ENCODE results near the gene TMX4.

- TF ChIP-seq POLR2AphosphoS5 (IDR thresholded peaks at IDR 0.05; ENCODE audit: low read depth, low read length), result no peak
- no peak for TF ChIP-seq RNF2 (IDR thresholded peaks at IDR 0.05; ENCODE audit: borderline replicate concordance, low read depth, low read length, missing control alignments, poor library complexity, severe bottlenecking)
- TF ChIP-seq POLR2A (IDR thresholded peaks at IDR 0.05; ENCODE audit: control extremely low read depth in 1 of 2, low read depth in 2 of 2, low read length in 2 of 2), result no peak
- no peak for TF ChIP-seq SIN3A (conservative IDR thresholded peaks at IDR 0.05 in 1 of 2, IDR thresholded peaks at IDR 0.05 in 1 of 2; ENCODE audit: low read depth in 1 of 2, low read length in 2 of 2)
- TF ChIP-seq CEBPB (IDR thresholded peaks at IDR 0.05; ENCODE audit: low read depth, low read length), result no peak
- TF ChIP-seq CTCF (IDR thresholded peaks at IDR 0.05; ENCODE audit: control extremely low read depth in 1 of 3, insufficient read depth in 1 of 3, low read depth in 1 of 3, low read length in 3 of 3), result no peak
- TF ChIP-seq BCL11A (IDR thresholded peaks at IDR 0.05; ENCODE audit: low read depth in 2 of 2, low read length in 2 of 2), result no peak
- no peak for TF ChIP-seq TAF1 (IDR thresholded peaks at IDR 0.05; ENCODE audit: low read depth, low read length)
- TF ChIP-seq RXRA (IDR thresholded peaks at IDR 0.05; ENCODE audit: insufficient read depth, low read depth, low read length), result no peak
- no peak for TF ChIP-seq E2F6 (IDR thresholded peaks at IDR 0.05)
These were observed 38.2 kb downstream of the TMX4 start for GRCh38 chr20:7981374-7981773.

Measured in H1 (cell line).